GM20431 (cell line): ENCODE measurements around the gene RILPL1.
"Not testable (repeated sequence)": the region's sequence is repeated elsewhere in the genome, so short reads cannot be mapped to it uniquely, and the experiment has no call there.

Source experiments
- in situ Hi-C: fragments of 300-500 bp; cut with MseI, MboI; formaldehyde crosslinking; loops from one replicate; pipeline ENCODE4 v1.15.0; 2020; ENCODE audit warnings: low sequenced_read_pairs; ENCODE audit not compliant: unreplicated experiment

The RILPL1 gene

GRCh38 chr12:123533672-123534643, at the start of gene RILPL1:
TSS of gene RILPL1 (minus strand) at chr12:123533719. CDS start at chr12:123533482, 237 bp downstream.
- in situ Hi-C loops: no loop called here

GRCh38 chr12:123580772-123581171, 47.3 kb upstream of the RILPL1 start:
- in situ Hi-C loops: no loop called here

GRCh38 chr12:123578829-123579228, 45.3 kb upstream of the RILPL1 start:
- in situ Hi-C loops: not testable (repeated sequence)

GRCh38 chr12:123578243-123578642, 44.7 kb upstream of the RILPL1 start:
- in situ Hi-C loops: no loop called here

- in situ Hi-C loops: no loop called here
Observed at GRCh38 chr12:123576611-123577010, 43.1 kb upstream of the RILPL1 start.

GRCh38 chr12:123573870-123574269, 40.4 kb upstream of the RILPL1 start:
- in situ Hi-C loops: no loop called here

- in situ Hi-C loops: no loop called here
Observed at GRCh38 chr12:123572391-123572790, 38.9 kb upstream of the RILPL1 start.

- in situ Hi-C loops: no loop called here
Observed at GRCh38 chr12:123571343-123571813, 37.9 kb upstream of the RILPL1 start.

- in situ Hi-C loops: no loop called here
Observed at GRCh38 chr12:123559468-123559867, 25.9 kb upstream of the RILPL1 start.

GRCh38 chr12:123558487-123558886, 25.0 kb upstream of the RILPL1 start:
- in situ Hi-C loops: not testable (repeated sequence)

- in situ Hi-C loops: not testable (repeated sequence)
Observed at GRCh38 chr12:123554843-123555242, 21.3 kb upstream of the RILPL1 start.

GRCh38 chr12:123554136-123554535, 20.6 kb upstream of the RILPL1 start:
- in situ Hi-C loops: not testable (repeated sequence)

GRCh38 chr12:123550700-123551099, 17.2 kb upstream of the RILPL1 start:
- in situ Hi-C loops: no loop called here

GRCh38 chr12:123548107-123548506, 14.6 kb upstream of the RILPL1 start:
- in situ Hi-C loops: no loop called here

GRCh38 chr12:123546281-123546680, 12.8 kb upstream of the RILPL1 start:
- in situ Hi-C loops: no loop called here

GRCh38 chr12:123543541-123543940, 10.0 kb upstream of the RILPL1 start:
- in situ Hi-C loops: no loop called here

- in situ Hi-C loops: no loop called here
Observed at GRCh38 chr12:123540899-123541662, 7.6 kb upstream of the RILPL1 start.

- in situ Hi-C loops: not testable (repeated sequence)
Observed at GRCh38 chr12:123535952-123536351, 2.4 kb upstream of the RILPL1 start.

GRCh38 chr12:123532808-123533649, 490 bp downstream of the RILPL1 start:
- in situ Hi-C loops: no loop called here

GRCh38 chr12:123532019-123532418, 1.5 kb downstream of the RILPL1 start:
- in situ Hi-C loops: no loop called here
